SK-N-SH treated with all-trans-retinoic acid at 6 μM for 48 hours (cell line): ENCODE measurements around the gene DDX39B.

Experiments used
- ARNTL ChIP-seq: fragments of 450-650 bp; formaldehyde crosslinking; IDR thresholded peaks from 2 replicates; pipeline ENCODE4 v1.5.0; 2020; ENCODE audit warnings: low read depth, mild to moderate bottlenecking, moderate library complexity, borderline replicate concordance
- CREB5 ChIP-seq: fragments of 250-450 bp; sonication (Bioruptor Pico); IDR thresholded peaks from 2 replicates; pipeline ENCODE4 v1.5.1; 2020; ENCODE audit warnings: low read depth, mild to moderate bottlenecking, moderate library complexity
- CSDC2 ChIP-seq: fragments of 250-450 bp; sonication (Bioruptor Pico); IDR thresholded peaks from 2 replicates; pipeline ENCODE4 v1.5.0; 2020; ENCODE audit warnings: mild to moderate bottlenecking, moderate library complexity
- GLIS3 ChIP-seq: fragments of 250-450 bp; sonication (Bioruptor Pico); IDR thresholded peaks from 2 replicates; pipeline ENCODE4 v1.5.0; 2020; ENCODE audit warnings: mild to moderate bottlenecking, moderate library complexity
- ISL1 ChIP-seq: fragments of 250-450 bp; sonication (Bioruptor Pico); IDR thresholded peaks from 2 replicates; pipeline ENCODE4 v2.1.2; 2022; ENCODE audit warnings: mild to moderate bottlenecking, moderate library complexity
- OSR1 ChIP-seq: fragments of 250-450 bp; sonication (Bioruptor Pico); IDR thresholded peaks from 2 replicates; pipeline ENCODE4 v1.8.0; 2022; ENCODE audit warnings: moderate library complexity, mild to moderate bottlenecking, inconsistent platforms
- PATZ1 ChIP-seq: fragments of 250-450 bp; sonication (Bioruptor Pico); IDR thresholded peaks from 2 replicates; pipeline ENCODE4 v1.8.0; 2020; ENCODE audit warnings: mild to moderate bottlenecking, moderate library complexity, borderline replicate concordance
- RARB ChIP-seq: fragments of 250-450 bp; sonication (Bioruptor Pico); IDR thresholded peaks from 2 replicates; pipeline ENCODE4 v1.8.0; 2021; ENCODE audit warnings: mild to moderate bottlenecking, moderate library complexity
- SNAI2 ChIP-seq: fragments of 250-450 bp; sonication (Bioruptor Pico); IDR thresholded peaks from 2 replicates; pipeline ENCODE4 v1.5.0; 2020; ENCODE audit warnings: mild to moderate bottlenecking, moderate library complexity
- ZFP3 ChIP-seq: fragments of 250-450 bp; sonication (Bioruptor Pico); IDR thresholded peaks from 2 replicates; pipeline ENCODE4 v1.5.0; 2020; ENCODE audit warnings: mild to moderate bottlenecking, moderate library complexity

DNA sequence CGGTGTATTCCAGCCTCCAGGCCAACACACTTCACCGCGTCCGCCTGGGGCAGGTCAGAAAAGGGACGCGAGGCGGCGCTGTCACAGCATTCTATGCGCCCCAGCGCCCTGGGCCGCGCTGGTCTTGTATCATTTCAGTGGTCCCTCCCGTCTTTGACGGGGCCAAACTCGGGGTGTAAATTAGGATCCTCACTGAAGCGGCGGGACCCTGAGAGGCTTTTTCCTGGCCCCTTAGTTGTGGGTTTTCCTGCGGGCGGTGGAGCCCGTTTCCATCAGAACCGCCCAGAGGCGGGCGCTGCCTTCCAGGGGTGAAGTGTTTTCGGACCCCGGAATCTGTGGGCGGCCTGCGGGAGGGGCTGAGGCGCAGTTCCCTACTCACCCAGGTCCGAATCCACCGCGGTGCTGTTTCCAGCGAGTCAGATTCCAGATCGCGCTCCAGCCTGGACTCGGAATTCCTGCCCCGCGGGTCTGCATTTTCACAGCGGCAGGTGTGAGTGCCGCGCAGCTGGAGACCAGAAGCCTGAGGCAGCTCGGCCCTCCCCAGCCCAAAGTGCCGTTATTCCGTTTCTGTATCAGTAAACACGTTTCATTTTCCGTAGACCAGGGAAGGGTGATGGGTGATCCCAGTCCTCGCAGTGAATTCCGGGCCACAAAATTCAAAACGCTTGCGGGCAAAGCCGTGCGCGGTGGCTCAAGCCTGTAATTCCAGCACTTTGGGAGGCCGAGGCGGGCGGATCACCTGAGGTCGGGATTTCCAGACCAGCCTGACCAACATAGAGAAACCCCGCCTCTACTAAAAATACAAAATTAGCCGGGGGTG is 47.7 kb downstream of the DDX39B start:
- TF ChIP-seq PATZ1 (CRISPR knock-in tag) (no peak), SNAI2 (CRISPR knock-in tag) (no peak), CSDC2 (CRISPR knock-in tag) (no peak), CREB5 (no peak), RARB (CRISPR knock-in tag) (no peak), ISL1 (CRISPR knock-in tag) (no peak), ARNTL (no peak), GLIS3 (CRISPR knock-in tag) (no peak), OSR1 (CRISPR knock-in tag) (no peak), ZFP3 (no peak)
